Stimulated activated CD4-positive, alpha-beta T cell treated with anti-CD3 and anti-CD28 coated beads, TNF-alpha, amount 100 ng/mL, for 48 hours (primary cell): ENCODE measurements around the gene ARHGAP26.

Experiments used
- DNase-seq, 3 donors: peaks; one replicate each; pipeline ENCODE4 v3.0.0-alpha.2; 2020; ENCODE audit warnings: low read depth in 3 of 3

Gene ARHGAP26

GRCh38 chr5:143205386-143205785 lies 435.2 kb downstream of the ARHGAP26 start:
- no peak for DNase-seq

DNA sequence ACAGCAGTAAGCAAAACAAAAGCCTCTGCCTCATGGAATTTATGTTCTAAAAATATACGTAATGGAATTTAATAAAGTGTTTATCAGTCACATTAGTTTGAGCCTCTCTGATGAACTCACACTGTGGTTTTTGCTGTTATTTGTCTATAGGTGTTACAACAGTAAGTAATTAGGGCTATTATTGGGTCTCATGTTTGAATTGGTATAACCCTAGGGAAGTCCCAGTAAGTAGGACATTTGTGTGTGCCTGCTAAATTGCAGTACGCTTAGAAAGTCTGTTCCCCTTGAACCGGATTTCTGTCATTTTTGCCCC lies 435.7 kb downstream of the ARHGAP26 start:
- DNase-seq: no peak

DNA sequence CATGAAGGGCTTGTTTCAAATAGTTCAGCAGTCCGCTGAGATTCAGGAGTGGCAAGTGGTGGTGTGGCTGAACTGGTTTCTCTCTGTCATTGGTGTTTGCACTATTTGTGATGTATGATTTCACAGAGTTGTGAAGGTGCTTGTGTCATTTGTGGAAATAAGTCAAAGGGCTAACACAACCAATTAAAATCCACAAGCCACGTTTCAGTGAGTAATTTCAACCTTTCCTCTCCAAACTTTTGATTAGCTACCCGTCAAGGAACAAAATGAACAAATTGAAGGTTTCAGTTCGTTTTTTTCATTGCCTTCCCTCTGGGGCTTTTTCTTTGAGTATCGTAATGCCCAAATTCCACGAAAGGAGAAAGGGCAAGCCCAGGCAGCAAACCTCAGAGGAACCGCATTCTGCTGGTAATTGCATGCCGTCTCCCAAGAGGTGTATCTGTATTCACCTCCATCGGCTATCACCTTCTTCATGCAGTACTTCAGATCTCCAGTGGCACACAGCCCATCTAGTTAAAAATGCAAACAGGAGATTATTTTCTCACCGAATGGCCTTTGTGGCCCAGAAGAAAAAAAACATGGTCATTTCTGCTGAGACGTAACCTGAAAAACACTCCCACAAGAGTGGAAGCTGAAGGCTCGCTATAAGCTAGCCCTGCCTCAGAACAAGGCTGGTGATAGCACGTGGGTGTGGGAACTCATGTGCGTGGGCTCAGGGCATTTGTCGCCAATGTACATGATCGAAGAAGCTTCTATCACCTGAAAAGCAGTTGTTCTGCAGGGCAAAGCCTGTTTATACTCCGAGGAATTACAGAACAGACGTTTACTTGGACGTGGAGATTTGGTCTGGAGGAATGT lies 436.2 kb downstream of the ARHGAP26 start:
- no peak for DNase-seq

DNA sequence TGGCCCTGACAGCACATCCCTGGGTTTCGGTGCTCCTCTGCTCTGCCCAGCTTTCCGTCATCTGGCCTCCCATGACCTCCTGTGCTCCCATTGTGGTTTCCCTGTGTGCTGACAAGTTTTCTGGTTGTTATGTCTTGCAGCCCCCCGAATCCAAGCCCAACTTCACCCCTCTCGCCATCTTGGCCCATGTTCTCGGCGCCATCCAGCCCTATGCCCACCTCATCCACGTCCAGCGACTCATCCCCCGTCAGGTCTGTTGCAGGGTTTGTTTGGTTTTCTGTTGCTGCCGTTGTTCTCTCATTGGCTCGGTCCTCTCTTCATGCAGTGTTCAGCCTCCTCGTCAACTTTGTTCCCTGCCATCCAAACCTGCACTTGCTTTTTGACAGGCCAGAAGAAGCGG lies 436.9 kb downstream of the ARHGAP26 start:
- no peak for DNase-seq

DNA sequence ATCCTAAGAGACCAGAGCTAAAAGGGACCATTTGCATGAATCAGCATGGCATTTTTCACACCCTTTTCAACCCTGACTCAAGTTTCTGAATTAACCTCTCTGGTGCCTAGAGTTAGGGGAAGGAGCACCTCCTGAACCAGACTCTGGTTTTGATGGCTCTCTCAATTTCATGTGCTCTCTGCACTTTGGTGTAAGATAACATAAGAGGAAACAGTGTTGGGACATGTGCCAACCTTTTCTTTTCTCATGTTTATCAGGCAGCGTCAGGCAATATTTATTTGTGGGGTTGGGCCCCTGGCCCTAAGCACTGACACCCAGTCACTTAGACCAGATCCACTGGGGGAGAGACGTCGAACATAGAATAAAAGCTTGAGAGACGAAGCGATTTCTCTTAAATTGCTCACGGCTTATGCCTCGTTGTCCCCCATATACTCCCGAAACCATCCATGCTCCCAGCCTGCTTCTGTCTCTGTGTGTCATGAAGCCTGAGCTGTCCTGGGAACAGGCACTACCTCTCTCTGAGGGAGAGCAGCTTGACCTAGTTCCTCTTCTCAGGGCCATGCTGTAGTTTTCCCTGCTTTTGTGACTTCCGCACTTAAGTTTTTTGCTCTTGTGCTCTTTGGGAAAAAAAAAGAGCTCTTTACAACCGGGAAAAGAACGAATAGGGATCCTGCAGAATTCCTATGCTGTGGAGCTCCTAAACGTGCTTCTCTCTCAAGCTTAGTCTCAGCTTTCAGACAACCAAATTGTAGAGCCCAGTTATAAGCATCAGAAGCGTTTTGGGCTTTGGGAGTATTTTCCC lies 437.6 kb downstream of the ARHGAP26 start:
- no peak for DNase-seq

- no peak for DNase-seq
Measured at GRCh38 chr5:143208365-143208641, 438.1 kb downstream of the ARHGAP26 start.

- DNase-seq: no peak
Measured at GRCh38 chr5:143208781-143209510, 438.8 kb downstream of the ARHGAP26 start.

- DNase-seq: no peak
Measured at GRCh38 chr5:143209881-143210395, 439.8 kb downstream of the ARHGAP26 start.

DNA sequence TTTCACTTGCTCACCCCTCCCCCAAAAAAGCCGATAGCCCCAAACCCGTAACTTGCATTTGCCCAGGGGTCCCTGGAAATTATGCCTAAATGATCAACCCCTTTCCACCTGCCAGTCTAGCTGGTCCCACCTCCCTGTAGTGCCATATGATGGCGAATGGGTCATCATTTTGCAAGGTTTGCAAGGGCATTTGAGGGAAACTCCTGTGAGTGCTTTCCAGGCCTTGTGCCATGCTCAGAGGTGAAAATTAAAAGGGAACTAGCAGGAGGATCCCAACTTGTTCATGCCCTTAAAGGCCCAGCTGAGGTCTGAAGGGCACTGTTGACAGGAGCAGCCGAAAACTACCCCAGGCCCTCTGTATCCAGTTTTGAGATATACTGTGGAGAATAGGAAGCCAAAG lies 440.4 kb downstream of the ARHGAP26 start:
- DNase-seq: no peak

DNA sequence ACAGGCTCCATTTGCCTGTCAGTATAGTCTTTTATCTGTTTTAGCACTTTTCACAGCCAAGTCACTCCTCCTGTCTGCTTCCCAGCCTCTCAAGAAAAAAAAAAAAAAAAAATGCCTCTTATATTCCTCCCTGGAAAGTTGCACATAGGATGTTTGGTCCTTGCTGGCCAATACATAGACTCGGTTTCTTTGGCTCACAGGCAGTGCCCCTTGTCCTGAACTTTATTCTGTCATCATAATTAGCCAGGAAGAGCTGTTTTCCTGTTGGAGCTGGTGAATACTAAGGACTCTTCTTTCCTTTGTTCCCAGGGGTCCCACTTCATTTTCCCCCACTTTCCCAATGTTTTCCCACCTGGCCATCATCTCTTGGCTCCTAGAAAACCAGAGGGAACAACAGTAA lies 442.1 kb downstream of the ARHGAP26 start:
- no peak for DNase-seq

GRCh38 chr5:143213231-143213850 lies 443.2 kb downstream of the ARHGAP26 start:
- DNase-seq: no peak

DNA sequence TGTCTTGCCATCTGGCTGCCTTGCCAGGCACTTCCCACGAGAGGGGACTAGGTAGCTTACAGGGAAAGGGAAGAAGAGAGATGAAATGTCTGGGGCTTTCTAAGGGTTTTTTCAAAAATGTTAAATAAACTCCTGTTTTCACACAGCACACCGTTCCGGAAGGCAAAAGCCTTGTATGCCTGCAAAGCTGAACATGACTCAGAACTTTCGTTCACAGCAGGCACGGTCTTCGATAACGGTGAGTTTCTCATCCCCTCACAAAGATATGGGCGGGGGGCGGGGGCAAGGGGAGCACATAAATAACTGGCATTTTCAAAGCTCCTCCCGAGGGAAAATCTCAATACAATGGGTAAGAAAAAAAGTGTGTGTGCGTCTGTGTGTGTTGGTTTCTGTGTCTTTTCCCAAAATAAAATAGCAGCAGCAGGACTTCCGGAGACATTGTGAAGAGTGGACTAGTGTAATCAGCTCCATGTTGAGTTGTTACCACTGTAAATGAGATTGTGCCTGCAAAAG lies 443.7 kb downstream of the ARHGAP26 start:
- no peak for DNase-seq

DNA sequence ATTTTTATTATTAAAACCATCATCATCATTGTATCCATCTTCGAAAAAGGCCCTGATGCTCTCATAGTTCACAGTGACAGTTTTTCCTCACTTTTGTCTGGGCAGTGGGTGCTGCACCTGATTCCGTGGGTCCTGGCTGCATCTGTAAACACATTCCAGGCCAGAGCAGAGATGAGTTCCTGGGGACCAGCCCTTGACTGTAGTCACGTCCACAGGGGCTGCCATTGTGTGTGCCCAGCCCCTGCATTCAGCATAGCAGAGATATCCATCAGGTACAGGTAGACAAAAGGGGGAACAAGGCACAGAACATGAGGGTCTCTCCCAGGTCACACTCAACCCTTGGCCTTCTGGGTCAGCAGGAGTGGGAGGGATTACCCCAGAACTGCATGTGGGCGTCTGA lies 444.3 kb downstream of the ARHGAP26 start:
- DNase-seq: no peak

GRCh38 chr5:143214890-143215289 lies 444.7 kb downstream of the ARHGAP26 start:
- DNase-seq: no peak

DNA sequence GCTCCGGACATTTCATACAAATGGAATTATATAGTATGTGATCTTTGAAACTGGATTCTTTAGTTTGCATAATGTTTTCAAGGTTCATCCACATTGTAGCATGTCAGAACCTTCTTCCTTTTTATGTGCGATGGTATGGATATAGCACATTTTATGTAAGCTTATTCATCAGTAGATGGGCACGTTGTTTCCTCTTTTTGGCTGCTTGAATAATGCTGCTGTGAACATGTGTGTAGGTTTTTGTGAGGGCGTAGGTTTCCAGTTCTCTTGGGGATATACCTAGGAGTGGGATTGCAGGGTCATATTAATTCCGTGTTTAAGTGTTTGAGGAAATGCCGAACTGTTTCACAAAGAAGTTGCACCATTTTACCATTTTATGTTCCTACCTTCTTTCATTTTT lies 445.5 kb downstream of the ARHGAP26 start:
- DNase-seq: no peak

GRCh38 chr5:143216211-143216610 lies 446.0 kb downstream of the ARHGAP26 start:
- no peak for DNase-seq

DNA sequence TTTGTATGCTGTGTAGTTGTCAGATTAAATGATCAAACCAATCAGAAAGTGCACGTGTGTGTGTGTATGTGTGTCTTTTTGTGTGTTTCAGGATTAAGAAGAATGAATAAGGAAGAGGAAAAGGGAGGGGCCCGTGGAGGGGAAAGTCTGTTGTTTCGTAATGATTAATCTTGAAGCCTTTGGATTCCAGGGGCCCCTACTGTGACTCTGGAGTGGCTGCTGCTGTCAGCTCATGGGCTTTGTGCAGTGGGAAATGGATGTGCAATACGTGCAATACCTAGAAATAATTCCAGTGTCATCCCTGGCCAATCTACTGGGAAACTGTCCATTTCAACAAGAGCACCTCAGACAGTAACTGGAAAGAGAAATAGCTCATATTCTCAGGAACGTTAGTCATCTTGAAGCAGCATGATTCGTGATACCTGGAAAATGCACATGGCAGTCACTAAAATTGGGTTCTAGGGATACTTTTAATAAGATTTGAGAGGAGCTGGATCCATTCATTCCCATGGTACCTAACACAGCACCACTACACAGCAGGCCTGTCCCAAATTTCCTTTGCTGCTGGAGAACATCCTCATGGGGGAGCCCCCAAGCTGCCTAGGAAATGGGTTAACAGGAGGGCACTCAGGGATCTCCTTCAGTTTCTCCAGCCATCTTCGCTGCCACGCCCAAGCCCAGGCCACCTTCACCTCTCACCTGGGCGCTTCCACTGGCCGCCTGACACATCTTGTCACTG lies 447.1 kb downstream of the ARHGAP26 start:
- DNase-seq: no peak

DNA sequence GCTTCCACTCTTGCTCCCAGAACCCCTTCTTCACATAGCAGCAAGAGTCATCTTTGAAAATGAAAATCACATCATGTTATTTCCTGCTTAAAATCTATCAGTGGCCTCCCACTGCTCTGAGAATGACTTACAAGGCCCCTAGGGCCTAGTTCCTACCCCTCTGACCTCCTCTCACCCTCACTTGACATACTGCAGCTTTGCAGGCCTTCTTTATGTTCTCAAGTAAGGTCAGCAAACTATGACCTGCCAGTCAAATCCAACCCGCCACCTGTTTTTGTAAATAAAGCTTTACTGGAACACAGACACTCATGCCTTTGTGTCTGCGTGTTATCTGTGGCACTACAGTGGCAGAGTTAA lies 447.6 kb downstream of the ARHGAP26 start:
- DNase-seq: no peak

GRCh38 chr5:143218517-143219170 lies 448.5 kb downstream of the ARHGAP26 start:
- no peak for DNase-seq

GRCh38 chr5:143219696-143220095 lies 449.5 kb downstream of the ARHGAP26 start:
- no peak for DNase-seq
